Measurements from ENCODE around the gene C1orf35.

The C1orf35 gene

DNA sequence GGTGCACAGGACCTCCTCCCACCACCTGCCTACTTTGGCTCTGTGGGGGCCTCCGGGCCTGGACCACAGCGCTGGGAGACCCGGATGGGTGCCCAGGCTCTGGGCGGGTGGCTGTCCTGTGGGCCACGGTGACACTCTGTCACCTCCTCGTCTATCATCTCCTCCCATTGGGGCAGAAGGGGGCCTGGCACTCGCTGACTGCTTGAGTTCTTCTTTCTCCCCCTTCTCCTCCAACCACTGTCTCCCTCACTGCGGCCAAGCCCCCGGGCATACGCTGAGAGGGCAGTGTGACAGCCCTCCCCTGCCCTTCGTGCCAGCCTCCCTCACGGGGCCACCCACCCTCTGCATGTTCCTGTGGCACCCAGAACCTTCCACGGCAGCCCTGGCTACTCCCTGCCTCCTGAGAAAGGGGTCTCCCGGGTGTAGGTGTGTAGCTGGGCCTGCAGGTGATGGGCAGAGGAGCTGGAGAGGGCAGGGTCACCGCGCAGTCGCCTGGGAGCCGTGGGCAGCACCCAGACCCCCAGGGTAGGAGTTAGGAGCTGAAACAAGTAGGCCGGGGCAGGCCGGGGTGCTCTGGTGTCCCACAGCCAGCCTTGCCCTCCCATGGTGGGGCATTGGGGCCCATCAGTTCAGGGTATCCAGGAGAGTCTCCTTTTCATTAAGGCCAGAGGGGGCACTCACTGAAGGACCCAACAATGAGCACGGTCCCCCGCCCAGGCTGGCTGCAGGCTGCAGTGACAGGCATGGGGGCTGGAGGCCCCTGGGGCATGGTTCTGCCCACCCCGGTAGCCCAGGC is 29.9 kb downstream of the C1orf35 start:
- TF ChIP-seq JUND (IDR thresholded peaks at IDR 0.05; ENCODE audit: low read depth) = no peak
- in situ Hi-C loops (cut with HindIII; ENCODE audit: low pct_unique_long_range_greater_than_20kb, low sequenced_read_pairs) = no loop called here
- no peak for DNase-seq (ENCODE audit: low read depth in 1 of 2, low spot score in 1 of 2)

DNA sequence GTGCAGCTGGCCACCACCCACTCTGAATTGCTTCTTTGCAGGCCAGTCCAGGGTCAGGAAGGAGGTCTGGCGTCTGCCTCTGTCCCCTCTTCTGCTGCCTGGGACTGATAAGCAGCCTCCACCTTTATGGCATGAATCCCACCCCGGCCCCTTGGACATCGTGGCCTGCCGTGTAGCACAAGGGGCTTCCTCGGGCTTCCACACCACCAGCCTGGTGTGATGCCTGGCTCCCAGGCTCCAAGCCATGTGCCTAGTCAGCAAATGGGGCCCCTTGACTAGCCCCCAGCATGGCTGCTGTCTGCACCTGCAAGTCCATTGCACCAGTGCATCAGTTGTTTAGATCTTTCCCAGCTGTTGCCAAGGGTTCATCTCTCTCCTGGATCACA is 30.5 kb downstream of the C1orf35 start:
- in situ Hi-C loops (cut with HindIII; ENCODE audit: low pct_unique_long_range_greater_than_20kb, low sequenced_read_pairs) = no loop called here
- no peak for TF ChIP-seq JUND (IDR thresholded peaks at IDR 0.05; ENCODE audit: low read depth)
- DNase-seq (ENCODE audit: low read depth in 1 of 2, low spot score in 1 of 2) = no peak

DNA sequence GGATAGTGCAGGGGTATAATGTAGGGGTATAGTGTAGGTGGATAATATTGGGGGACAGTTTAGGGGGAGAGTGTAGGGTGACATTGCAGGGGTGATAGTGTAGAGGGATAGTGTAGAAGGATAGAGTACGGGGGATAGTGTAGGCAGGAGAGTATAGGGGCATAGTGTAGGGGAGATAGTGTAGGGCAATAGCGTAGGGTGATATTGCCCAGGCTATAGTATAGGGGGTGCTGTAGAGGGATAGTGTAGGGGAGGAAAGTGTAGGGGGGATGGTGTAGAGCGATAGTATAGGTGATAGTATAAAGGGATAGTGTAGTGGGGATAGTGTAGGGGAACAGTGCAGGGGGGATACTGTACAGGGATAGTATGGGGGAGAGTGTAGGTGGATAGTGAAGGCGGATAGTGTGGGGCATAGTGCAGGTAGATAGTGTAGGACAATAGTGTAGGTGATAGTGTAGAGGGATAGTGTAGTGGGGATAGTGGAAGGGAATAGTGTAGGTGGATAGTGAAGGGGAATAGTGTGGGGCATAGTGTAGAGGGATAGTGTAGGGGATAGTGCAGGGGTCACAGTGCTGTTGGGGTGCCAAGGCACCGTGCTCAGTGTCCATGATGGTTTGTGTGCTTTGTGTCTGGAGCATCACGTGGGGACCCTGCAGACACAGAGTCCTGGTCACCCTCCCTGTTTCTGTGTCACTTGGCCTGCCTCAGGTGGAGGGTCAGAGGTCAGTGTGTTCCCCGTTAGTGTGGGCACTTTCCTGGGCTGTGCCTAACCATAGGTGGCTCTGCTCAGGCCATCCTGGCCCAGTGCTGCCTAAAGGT is 31.1 kb downstream of the C1orf35 start:
- TF ChIP-seq JUND (IDR thresholded peaks at IDR 0.05; ENCODE audit: low read depth) = no peak
- in situ Hi-C loops (cut with HindIII; ENCODE audit: low pct_unique_long_range_greater_than_20kb, low sequenced_read_pairs) = no loop called here
- no peak for DNase-seq (ENCODE audit: low read depth in 1 of 2, low spot score in 1 of 2)

DNA sequence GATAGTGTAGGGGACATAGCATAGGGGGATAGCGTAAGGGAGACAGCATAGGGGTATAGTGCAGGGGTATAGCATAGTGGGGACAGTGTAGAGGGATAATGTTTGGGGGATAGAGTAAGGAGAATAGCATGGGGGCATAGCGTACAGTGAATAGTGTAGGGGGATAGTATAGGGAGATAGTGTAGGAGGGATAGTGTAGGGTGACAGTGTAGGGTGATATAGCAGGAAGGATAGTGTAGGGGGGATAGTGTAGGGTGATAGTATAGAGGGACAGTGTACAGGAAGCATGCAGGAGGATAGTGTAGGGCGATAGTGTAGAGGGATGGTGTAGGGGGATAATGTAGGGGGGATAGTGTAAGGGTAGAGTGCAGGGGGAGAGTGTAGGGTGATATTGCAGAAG is 32.3 kb downstream of the C1orf35 start:
- in situ Hi-C loops (cut with HindIII; ENCODE audit: low pct_unique_long_range_greater_than_20kb, low sequenced_read_pairs) = no loop called here
- DNase-seq (ENCODE audit: low read depth in 1 of 2, low spot score in 1 of 2) = no peak
- TF ChIP-seq JUND (IDR thresholded peaks at IDR 0.05; ENCODE audit: low read depth) = no peak

DNA sequence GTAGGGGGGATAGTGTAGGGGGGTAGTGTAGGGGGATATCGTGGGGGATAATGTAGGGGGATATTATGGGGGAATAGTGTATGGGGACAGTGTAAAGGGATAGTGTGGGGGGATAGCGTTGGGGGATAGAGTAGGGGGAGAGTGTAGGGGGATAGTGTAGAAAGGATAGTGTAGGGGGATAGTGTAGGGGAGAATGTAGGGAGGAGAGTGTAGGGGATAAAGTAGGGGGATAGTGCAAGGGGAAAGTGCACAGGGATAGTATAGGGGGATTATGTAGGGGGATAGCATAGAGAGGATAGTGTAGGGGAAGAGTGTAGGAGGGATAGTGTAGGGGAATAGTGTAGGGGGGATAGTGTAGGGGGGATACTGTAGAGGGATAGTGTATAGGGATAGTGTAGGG is 33.0 kb downstream of the C1orf35 start:
- TF ChIP-seq JUND (IDR thresholded peaks at IDR 0.05; ENCODE audit: low read depth) = no peak
- no peak for DNase-seq (ENCODE audit: low read depth in 1 of 2, low spot score in 1 of 2)
- in situ Hi-C loops (cut with HindIII; ENCODE audit: low pct_unique_long_range_greater_than_20kb, low sequenced_read_pairs) = no loop called here

DNA sequence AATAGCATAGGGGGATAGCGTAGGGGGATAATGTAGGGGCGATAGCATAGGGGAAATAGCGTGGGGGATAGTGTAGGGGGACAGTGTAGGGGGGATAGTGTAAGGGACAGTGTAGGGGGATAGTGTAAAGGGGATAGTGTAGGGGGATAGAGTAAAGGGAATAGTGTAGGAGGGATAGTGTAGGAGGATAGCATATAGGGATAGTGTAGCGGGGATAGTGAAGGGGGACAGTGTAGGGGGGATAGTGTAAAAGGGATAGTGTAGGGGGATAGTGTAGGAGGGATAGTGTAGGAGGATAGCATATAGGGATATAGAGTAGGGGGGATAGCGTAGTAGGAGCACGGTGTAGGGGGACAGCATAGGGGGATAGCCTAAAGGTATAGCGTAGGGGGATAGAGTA is 34.8 kb downstream of the C1orf35 start:
- in situ Hi-C loops (cut with HindIII; ENCODE audit: low pct_unique_long_range_greater_than_20kb, low sequenced_read_pairs) = no loop called here
- DNase-seq (ENCODE audit: low read depth in 1 of 2, low spot score in 1 of 2) = no peak
- TF ChIP-seq JUND (IDR thresholded peaks at IDR 0.05; ENCODE audit: low read depth) = no peak

GRCh38 chr1:228066891-228067654 is 36.1 kb downstream of the C1orf35 start:
- no peak for TF ChIP-seq JUND (IDR thresholded peaks at IDR 0.05; ENCODE audit: low read depth)
- in situ Hi-C loops (cut with HindIII; ENCODE audit: low pct_unique_long_range_greater_than_20kb, low sequenced_read_pairs) = no loop called here
- DNase-seq (ENCODE audit: low read depth in 1 of 2, low spot score in 1 of 2) = no peak

- DNase-seq (ENCODE audit: low read depth in 1 of 2, low spot score in 1 of 2) = no peak
- TF ChIP-seq JUND (IDR thresholded peaks at IDR 0.05; ENCODE audit: low read depth) = no peak
- in situ Hi-C loops (cut with HindIII; ENCODE audit: low pct_unique_long_range_greater_than_20kb, low sequenced_read_pairs) = no loop called here
These were observed 36.7 kb downstream of the C1orf35 start for GRCh38 chr1:228066416-228066815.

GRCh38 chr1:228065543-228066347 is 37.4 kb downstream of the C1orf35 start:
- TF ChIP-seq JUND (IDR thresholded peaks at IDR 0.05; ENCODE audit: low read depth) = no peak
- in situ Hi-C loops (cut with HindIII; ENCODE audit: low pct_unique_long_range_greater_than_20kb, low sequenced_read_pairs) = no loop called here
- no peak for DNase-seq (ENCODE audit: low read depth in 1 of 2, low spot score in 1 of 2)

DNA sequence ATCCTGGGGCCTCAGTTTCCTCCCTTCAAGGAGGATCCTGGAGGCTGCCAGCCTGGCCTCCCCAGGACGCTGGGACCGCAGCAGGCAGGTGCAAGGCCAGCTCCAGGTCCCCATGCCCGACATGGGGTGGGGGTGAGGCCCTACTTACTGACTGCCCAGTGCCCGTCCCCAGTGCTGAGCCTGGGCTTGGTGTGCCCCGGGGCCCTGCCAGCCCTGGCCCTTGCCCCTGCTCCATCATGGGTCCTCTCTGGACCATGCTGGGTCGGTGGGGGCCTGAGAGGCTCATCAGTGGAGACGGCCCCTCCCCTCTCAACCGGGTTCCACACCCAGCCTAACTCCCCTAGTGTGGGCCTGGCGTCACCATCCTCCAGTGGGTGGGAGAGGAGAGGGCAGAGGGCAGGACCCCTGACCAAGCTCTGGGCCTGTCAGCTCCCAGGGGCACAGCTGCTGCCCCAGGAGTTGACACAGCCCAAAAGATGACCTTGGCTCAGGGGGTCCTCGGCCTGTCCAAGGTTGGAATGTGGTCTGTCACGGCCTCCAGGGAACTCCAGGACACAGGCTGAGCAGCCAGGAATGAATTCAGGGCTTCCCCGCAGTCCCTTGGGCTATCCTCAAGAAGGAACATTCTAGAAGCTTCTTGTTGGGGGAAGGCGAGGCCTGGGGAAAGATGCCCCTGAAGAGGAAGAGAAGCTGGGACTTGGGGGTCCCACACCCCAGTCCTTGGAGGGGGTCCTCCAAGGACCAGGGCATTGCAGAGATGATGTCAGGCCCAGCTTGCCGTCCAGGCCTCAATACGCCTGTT is 38.2 kb downstream of the C1orf35 start:
- in situ Hi-C loops (cut with HindIII; ENCODE audit: low pct_unique_long_range_greater_than_20kb, low sequenced_read_pairs) = no loop called here
- no peak for TF ChIP-seq JUND (IDR thresholded peaks at IDR 0.05; ENCODE audit: low read depth)

GRCh38 chr1:228064296-228064695 is 38.8 kb downstream of the C1orf35 start:
- TF ChIP-seq JUND (IDR thresholded peaks at IDR 0.05; ENCODE audit: low read depth) = no peak
- in situ Hi-C loops (cut with HindIII; ENCODE audit: low pct_unique_long_range_greater_than_20kb, low sequenced_read_pairs) = no loop called here
- DNase-seq (ENCODE audit: low read depth in 1 of 2, low spot score in 1 of 2) = no peak

More for the DNA sequence above, 38.2 kb downstream of the C1orf35 start:
- no peak for DNase-seq (ENCODE audit: low read depth in 1 of 2, low spot score in 1 of 2)

Data from T47D (cell line).